ENCODE measurements around the gene KCNMB2. TPM values are rescaled to one million over a fixed set of nuclear protein-coding genes. Genes with fewer than 3 reads are reported as not detected.

KCNMB2 gene
- total and polyA plus RNA-seq, 2 experiments from 2014 or later, result 2.4 TPM; not detected in 1

DNA sequence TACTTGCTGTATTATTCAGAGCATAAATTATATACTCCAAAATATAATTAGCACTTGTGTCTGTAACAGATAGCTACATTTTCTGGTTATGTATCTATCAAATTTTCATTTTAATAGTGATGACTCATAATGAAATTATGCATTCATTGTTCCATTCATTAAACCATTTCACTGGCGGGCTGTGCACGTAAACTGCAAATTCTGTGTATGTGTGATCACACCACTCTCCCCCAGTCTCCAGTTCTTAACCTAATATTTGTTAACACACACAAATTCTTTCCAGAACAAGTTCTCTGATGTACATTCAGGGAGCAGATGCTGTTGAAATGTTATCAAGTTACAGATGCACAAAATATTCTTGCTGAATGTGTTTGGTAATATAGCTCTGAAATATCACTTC is 3.8 kb upstream of the KCNMB2 start:
- Histone ChIP-seq H3K4me2 (no peak overlapping the region), H4K20me1 (ENCODE audit: insufficient read depth, poor library complexity, severe bottlenecking) (no peaks in the 10 kb centered on the region), H2AFZ (no peak overlapping the region), H3K9me2 (replicated peaks; ENCODE audit: insufficient read depth) (no peaks in the 10 kb centered on the region), H3K4me3 (no peak overlapping the region), H3K27ac (no peak overlapping the region), H3K27me3 (peaks cover 6% of the 10 kb centered on the region), H3K36me3 (replicated peaks; ENCODE audit: insufficient read depth, low read depth) (no peaks in the 10 kb centered on the region), H3K4me1 (ENCODE audit: insufficient read depth) (no peaks in the 10 kb centered on the region), H3K9me3 (ENCODE audit: low read depth) (no peaks in the 10 kb centered on the region), H3K79me2 (no peaks in the 10 kb centered on the region)
- 88% methylated on average over 2 of the region's 2 CpGs for WGBS (ENCODE audit: low lambda C conversion rate, missing lambda C conversion rate)
- DNase-seq (ENCODE audit: low spot score), result no peak
- TF ChIP-seq, protein P1, sequence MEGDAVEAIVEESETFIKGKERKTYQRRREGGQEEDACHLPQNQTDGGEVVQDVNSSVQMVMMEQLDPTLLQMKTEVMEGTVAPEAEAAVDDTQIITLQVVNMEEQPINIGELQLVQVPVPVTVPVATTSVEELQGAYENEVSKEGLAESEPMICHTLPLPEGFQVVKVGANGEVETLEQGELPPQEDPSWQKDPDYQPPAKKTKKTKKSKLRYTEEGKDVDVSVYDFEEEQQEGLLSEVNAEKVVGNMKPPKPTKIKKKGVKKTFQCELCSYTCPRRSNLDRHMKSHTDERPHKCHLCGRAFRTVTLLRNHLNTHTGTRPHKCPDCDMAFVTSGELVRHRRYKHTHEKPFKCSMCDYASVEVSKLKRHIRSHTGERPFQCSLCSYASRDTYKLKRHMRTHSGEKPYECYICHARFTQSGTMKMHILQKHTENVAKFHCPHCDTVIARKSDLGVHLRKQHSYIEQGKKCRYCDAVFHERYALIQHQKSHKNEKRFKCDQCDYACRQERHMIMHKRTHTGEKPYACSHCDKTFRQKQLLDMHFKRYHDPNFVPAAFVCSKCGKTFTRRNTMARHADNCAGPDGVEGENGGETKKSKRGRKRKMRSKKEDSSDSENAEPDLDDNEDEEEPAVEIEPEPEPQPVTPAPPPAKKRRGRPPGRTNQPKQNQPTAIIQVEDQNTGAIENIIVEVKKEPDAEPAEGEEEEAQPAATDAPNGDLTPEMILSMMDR (IDR thresholded peaks at IDR 0.05; ENCODE audit: poor library complexity), result no peak
- TF ChIP-seq EZH2 (IDR thresholded peaks at IDR 0.05; ENCODE audit: borderline replicate concordance), result no peak
- no peak for TF ChIP-seq EZH2phosphoT487 (IDR thresholded peaks at IDR 0.05; ENCODE audit: low read depth, severe bottlenecking, unreplicated experiment)

DNA sequence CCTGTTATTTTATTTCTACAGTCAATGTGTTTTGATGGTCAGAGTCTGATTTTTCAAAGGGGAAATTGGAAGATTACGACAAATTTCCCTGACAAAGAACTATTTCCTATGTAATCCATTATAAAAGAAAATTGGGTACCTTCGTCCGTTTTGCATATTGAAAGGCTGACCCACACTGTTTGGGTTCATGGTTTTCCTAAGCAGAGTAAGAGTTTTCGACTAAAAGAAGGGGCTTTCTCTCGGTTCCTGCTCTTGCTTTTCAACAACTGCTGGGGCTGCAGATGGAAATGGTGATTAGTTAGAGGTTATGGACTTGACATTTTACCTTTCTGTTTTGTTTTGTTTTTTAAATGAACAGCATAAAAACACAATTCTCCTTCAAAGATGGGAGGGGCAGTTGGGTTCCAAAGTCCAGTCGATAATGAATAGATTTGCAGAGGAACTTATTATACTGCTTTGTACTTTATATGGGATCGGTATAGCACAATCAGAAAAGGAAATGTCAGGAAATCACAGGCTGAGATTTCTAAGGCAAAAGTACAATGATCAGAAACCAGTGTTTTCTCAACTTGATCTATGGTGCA is 978 bp downstream of the KCNMB2 start:
- peak overlapping the region; percentile 12 for H3K4me3 ChIP-seq
- no peak overlapping the region for H3K27ac ChIP-seq

DNA sequence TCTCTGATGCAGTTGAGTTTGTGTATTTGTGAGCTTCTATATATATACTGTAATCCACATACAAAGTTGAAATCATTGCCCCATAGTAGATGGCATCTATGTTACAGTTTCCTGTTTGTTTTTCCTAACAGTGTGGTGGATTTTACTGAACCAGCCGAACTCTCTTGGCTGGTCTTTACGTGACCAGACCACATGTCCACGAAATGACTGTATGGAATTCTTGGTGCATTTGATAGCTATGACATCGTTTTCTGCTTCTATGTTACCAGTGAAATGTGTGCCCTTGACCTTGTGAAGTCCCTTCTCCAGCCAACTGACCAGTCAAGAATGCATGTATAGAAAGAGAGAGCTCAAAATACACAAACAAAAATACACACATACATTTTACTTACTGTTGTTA is 1.8 kb downstream of the KCNMB2 start:
- H4K20me1 ChIP-seq (ENCODE audit: insufficient read depth, poor library complexity, severe bottlenecking), result no peaks in the 10 kb centered on the region
- DNase-seq (ENCODE audit: low spot score), result no peak
- H3K4me1 ChIP-seq (ENCODE audit: insufficient read depth), result no peaks in the 10 kb centered on the region
- TF ChIP-seq EZH2 (IDR thresholded peaks at IDR 0.05; ENCODE audit: borderline replicate concordance) (no peak), EZH2phosphoT487 (IDR thresholded peaks at IDR 0.05; ENCODE audit: low read depth, severe bottlenecking, unreplicated experiment) (no peak)
- TF ChIP-seq, protein P1 (IDR thresholded peaks at IDR 0.05; ENCODE audit: poor library complexity), result no peak
- no peaks in the 10 kb centered on the region for H3K36me3 ChIP-seq (replicated peaks; ENCODE audit: insufficient read depth, low read depth)
- H3K79me2 ChIP-seq, result no peaks in the 10 kb centered on the region
- H3K27me3 ChIP-seq, result peaks cover 6% of the 10 kb centered on the region
- 72% methylated on average over 4 of the region's 4 CpGs for WGBS (ENCODE audit: low lambda C conversion rate, missing lambda C conversion rate)
- H3K9me2 ChIP-seq (replicated peaks; ENCODE audit: insufficient read depth), result no peaks in the 10 kb centered on the region
- no peak overlapping the region for H2AFZ ChIP-seq
- no peak overlapping the region for H3K4me3 ChIP-seq
- no peak overlapping the region for H3K27ac ChIP-seq
- H3K4me2 ChIP-seq, result peak overlapping the region; percentile 85
- H3K9me3 ChIP-seq (ENCODE audit: low read depth), result no peaks in the 10 kb centered on the region

More for the DNA sequence above, 978 bp downstream of the KCNMB2 start:
- Histone ChIP-seq H3K4me1 (ENCODE audit: insufficient read depth) (no peaks in the 10 kb centered on the region), H3K36me3 (replicated peaks; ENCODE audit: insufficient read depth, low read depth) (no peaks in the 10 kb centered on the region), H3K4me2 (peak overlapping the region; percentile 85), H4K20me1 (ENCODE audit: insufficient read depth, poor library complexity, severe bottlenecking) (no peaks in the 10 kb centered on the region), H3K9me2 (replicated peaks; ENCODE audit: insufficient read depth) (no peaks in the 10 kb centered on the region), H3K79me2 (no peaks in the 10 kb centered on the region), H3K27me3 (peaks cover 6% of the 10 kb centered on the region), H3K9me3 (ENCODE audit: low read depth) (no peaks in the 10 kb centered on the region), H2AFZ (peak overlapping the region; percentile 69)
- DNase-seq (ENCODE audit: low spot score), result no peak
- 38% methylated on average over 7 of the region's 7 CpGs for WGBS (ENCODE audit: low lambda C conversion rate, missing lambda C conversion rate)
- TF ChIP-seq, protein P1 (IDR thresholded peaks at IDR 0.05; ENCODE audit: poor library complexity), result no peak
- TF ChIP-seq EZH2 (IDR thresholded peaks at IDR 0.05; ENCODE audit: borderline replicate concordance) (no peak), EZH2phosphoT487 (IDR thresholded peaks at IDR 0.05; ENCODE audit: low read depth, severe bottlenecking, unreplicated experiment) (no peak)

All from hepatocyte (in vitro differentiated cells).